SK-N-MC (cell line): ENCODE data around the gene AGPAT3.

ENCODE experiments used
- DNase-seq: peaks from one replicate; pipeline ENCODE4 v3.0.0-alpha.2; 2011; ENCODE audit warnings: low read depth, low spot score
- H3K27ac ChIP-seq: fragments of 200-600 bp; sonication (generic); 2 replicates; pipeline ENCODE4 v1.5.1; 2016; ENCODE audit warnings: mixed run types
- H3K36me3 ChIP-seq: fragments of 200-600 bp; sonication (generic); 2 replicates; pipeline ENCODE4 v1.6.1; 2017; ENCODE audit warnings: antibody characterized with exemption, low read length, mixed read lengths; ENCODE audit not compliant: insufficient read depth
- H3K4me3 ChIP-seq: fragments of 200-600 bp; sonication (generic); 2 replicates; pipeline ENCODE4 v1.5.1; 2016
- H3K9ac ChIP-seq: fragments of 200-600 bp; sonication (generic); 2 replicates; pipeline ENCODE4 v1.8.0; 2017; ENCODE audit warnings: mixed run types, mixed read lengths; ENCODE audit not compliant: insufficient read length
- H3K9me3 ChIP-seq: fragments of 200-600 bp; sonication (generic); 2 replicates; pipeline ENCODE4 v1.6.1; 2017; ENCODE audit warnings: low read depth, mild to moderate bottlenecking, antibody characterized with exemption, low read length, moderate library complexity, mixed read lengths
- EZH2 ChIP-seq: fragments of 200-600 bp; sonication (generic); IDR thresholded peaks from one replicate; pipeline ENCODE4 v1.6.1; 2017; ENCODE audit warnings: antibody characterized with exemption
- FOXP2 ChIP-seq: optimal IDR thresholded peaks from 2 replicates; pipeline ENCODE3; 2011; ENCODE audit warnings: mild to moderate bottlenecking, moderate library complexity; ENCODE audit not compliant: insufficient read depth; ENCODE audit errors: extremely low read length, control extremely low read depth
- POLR2AphosphoS5 ChIP-seq: IDR thresholded peaks from 2 replicates; pipeline ENCODE4 v1.6.1; 2012; ENCODE audit warnings: mild to moderate bottlenecking, low read depth, low read length, borderline replicate concordance

Gene AGPAT3

DNA sequence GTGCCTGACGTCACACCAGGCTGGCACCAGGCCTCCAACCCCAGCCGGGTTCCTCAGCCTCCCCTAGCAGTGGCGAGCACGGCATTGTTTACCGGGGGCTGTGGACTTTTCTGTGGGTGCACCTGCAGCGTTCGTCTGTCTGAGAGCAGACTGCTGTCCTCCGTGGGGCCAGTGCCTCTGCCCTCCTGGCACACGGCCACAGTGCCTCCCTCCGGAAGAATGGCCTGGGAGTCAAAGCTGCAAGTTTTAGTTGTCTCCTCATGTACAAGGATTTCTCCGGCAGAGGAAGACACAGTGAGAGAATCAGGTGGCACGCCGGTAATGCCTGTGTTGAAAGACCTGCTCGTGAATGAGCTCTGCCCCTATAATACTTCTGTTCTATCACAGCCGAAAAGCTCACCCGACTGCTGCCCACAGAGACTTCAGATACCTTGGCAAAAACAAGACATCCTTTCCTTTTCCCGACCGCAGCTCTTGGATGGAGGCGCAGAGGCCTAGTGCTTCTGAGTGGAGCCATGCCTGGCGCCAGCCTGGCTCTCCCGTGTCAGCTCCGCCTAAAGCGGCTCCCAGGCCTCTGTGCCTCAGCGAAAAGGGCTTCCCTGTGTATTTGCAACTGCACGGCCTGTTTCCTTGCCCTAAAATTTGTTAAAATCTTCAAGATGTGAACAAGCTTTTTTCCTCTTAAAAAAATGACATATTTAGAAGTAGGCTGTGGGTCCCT is 71.4 kb downstream of the AGPAT3 start:
- no peak overlapping the region for H3K4me3 ChIP-seq
- DNase-seq, result no peak
- no peak overlapping the region for H3K9ac ChIP-seq
- H3K27ac ChIP-seq, result no peak overlapping the region
- H3K9me3 ChIP-seq, result no peaks in the 10 kb centered on the region
- no peaks in the 10 kb centered on the region for H3K36me3 ChIP-seq
- TF ChIP-seq POLR2AphosphoS5 (no peak), EZH2 (no peak), FOXP2 (no peak)

DNA sequence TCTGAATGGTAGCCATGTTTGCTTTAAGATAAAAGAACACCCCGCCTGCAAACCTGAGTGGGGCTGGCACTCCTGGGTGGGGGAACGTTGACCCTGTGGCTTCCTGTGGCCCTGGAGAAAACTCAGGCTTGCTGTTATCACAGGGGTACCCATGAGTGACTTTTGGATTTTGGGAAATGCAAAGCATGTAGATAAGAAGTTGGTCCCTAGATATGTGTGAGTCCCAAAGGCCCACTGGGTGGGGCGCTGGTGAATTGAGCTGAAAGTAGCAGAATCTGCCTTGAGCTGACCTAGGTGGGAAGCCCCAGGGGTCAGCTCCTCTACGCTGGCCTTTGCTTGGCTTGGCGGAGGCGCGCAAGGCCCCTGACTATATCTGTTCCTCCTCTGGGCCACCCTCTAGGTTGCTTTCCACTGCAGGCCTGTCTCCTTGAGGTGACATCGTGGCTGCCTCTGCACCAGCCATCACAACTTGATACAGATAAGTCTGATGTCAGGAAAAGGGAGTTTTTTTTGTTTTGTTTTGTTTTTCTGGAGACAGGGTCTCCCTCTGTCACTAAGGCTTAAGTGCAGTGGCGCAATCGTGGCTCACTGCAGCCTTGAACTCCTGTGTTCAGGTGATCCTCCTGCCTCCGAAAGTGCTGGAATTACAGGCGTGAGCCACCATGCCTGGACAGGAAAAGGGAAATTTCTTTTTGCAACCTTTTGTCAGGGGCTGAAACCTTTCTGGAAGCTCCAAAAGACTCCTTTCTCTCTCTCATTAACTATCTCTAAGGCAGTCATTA is 72.2 kb downstream of the AGPAT3 start:
- Histone ChIP-seq H3K27ac (no peak overlapping the region), H3K9me3 (no peaks in the 10 kb centered on the region), H3K4me3 (no peak overlapping the region), H3K36me3 (no peaks in the 10 kb centered on the region), H3K9ac (no peak overlapping the region)
- DNase-seq, result no peak
- TF ChIP-seq EZH2 (no peak), FOXP2 (no peak), POLR2AphosphoS5 (no peak)

DNA sequence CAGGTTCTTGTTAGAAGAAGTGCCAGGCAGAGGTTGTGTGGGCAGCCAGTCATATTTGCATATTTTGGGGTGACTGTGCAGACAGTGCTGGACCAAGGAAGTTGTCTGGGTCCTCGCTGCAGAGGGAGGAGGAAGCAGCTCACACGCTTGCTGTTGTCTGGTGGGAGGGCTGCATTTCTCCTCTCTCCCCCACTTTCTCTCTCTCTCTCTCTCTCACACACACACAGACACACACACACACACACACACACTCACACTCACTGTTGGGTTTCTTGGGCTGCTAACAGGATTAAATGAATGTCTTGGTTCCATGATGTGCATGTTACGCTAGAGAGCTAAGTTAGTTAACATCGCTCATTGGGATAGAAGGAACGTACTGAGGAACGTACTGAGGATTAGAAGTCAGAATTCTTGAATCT is 72.9 kb downstream of the AGPAT3 start:
- no peak for DNase-seq

DNA sequence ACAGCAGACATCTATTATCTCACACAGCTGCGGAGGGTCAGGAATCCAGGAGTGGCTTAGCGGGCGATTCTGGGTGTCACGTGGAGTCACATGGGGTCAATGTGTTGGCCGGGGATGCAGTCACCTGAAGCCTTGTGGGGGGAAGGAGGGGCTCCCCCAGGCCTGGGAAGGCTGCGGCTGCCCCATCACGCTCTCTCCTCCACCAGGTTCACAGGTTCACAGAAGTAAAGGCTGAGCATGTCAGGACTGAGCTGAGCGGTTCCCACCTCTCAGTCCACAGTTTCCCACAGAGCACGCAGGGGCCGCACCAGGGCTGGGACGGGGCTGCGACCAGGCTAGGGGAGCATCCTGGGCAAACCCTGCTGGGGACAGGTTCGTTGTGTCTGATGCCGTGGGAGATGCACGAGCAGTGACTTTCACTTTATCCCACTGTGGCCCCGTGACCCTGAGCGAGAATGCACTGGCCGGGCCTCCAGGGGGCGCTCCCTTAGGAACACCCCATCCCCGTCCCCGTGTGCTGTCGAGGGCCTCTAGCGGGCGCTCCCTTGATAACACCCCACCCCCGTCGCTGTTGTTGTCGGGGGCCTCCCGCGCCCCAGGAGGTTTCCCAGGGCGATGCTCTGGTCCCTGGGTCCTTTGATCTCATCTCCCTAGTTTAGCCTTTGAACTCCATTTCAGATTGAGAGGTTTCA is 73.9 kb downstream of the AGPAT3 start:
- Histone ChIP-seq H3K4me3 (no peak overlapping the region), H3K27ac (no peak overlapping the region), H3K9me3 (no peaks in the 10 kb centered on the region), H3K9ac (no peak overlapping the region), H3K36me3 (no peaks in the 10 kb centered on the region)
- TF ChIP-seq FOXP2 (no peak), EZH2 (no peak), POLR2AphosphoS5 (no peak)
- DNase-seq, result no peak

More for the DNA sequence above, 72.9 kb downstream of the AGPAT3 start:
- no peak overlapping the region for H3K27ac ChIP-seq
- H3K9me3 ChIP-seq, result no peaks in the 10 kb centered on the region
- H3K36me3 ChIP-seq, result no peaks in the 10 kb centered on the region
- no peak overlapping the region for H3K9ac ChIP-seq
- TF ChIP-seq POLR2AphosphoS5 (no peak), EZH2 (no peak), FOXP2 (no peak)
- H3K4me3 ChIP-seq, result no peak overlapping the region

DNA sequence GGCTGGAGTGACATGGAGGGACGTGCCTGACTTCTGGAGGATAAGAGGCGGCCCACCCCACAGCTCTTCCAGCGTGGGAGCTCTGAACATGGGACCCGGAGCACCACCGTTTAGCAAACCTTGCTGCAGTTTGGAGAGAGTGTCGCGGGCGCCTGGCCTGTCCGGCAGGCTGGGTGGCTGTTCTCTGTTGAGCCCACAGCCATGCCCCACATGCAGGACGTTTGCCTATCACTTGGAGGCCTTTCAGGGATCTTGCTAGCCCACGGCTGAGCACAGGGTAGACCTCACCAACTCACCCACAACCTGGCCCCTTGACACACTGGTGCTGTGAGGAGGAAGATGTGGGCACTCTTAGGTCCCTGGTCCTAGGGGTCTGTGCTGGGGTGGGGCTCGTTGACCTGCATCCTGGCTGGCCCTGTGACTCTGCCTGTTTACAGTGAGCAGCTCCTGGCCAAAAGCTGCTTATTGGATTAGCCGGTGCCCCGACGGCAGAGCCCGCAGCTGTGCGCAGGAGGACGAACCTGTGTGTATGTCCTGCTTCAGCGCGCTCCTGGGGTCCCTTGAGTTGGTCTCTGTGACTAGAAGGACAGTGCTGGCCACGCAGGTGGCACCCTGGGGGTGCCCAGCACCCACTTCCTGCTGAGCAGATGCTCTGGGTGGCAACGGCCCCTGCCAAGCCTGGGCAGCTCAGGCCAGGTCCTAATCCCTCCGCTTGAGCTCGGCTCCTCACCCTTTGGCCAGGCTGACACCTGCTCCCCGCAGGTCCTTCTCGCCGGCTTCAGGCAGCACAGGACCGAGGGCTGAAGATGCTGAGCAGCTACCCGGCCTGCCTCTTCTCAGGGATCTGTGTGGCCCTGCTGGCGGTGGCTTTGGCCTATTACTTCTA is 74.7 kb downstream of the AGPAT3 start:
- H3K36me3 ChIP-seq, result no peaks in the 10 kb centered on the region
- H3K27ac ChIP-seq, result no peak overlapping the region
- H3K9ac ChIP-seq, result no peak overlapping the region
- DNase-seq, result no peak
- H3K9me3 ChIP-seq, result no peaks in the 10 kb centered on the region
- TF ChIP-seq POLR2AphosphoS5, result no peak
- no peak for TF ChIP-seq FOXP2
- no peak for TF ChIP-seq EZH2
- no peak overlapping the region for H3K4me3 ChIP-seq

DNA sequence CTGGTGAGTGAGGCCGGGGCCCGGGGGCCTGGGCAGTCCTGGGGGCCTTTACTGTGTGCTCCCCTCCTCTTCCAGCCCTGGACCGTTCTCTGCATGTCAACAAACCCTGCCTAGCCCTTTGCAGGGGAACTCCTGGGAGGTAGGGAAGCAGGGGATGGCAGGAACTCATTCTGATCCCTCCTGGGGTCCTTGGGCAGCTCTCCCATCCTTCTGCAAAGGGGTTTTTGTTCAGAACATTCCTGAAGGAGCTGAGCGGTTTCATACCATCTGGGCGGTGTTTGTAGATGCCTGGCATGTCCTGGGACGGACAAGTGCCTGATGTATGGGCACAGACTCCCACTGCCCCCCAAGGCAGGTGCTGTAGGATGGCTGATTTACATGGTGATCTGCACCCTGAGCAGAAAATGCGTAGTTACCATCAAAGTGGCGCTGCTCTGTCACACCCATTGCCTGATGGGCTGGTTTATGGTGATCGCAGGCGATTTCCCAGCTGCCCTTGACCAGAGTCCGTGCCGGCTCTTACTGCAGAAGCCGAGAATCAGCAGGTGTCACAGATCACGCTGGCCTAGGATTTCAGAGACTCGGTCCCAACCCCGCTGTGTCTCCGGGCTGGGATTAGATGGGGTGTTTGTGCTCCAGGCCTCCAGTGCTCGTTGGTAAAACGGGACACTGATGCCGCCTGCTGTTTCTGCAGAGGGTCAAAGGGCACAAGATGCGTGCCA is 75.5 kb downstream of the AGPAT3 start:
- no peak overlapping the region for H3K27ac ChIP-seq
- DNase-seq, result no peak
- no peak for TF ChIP-seq POLR2AphosphoS5
- TF ChIP-seq EZH2, result no peak

DNA sequence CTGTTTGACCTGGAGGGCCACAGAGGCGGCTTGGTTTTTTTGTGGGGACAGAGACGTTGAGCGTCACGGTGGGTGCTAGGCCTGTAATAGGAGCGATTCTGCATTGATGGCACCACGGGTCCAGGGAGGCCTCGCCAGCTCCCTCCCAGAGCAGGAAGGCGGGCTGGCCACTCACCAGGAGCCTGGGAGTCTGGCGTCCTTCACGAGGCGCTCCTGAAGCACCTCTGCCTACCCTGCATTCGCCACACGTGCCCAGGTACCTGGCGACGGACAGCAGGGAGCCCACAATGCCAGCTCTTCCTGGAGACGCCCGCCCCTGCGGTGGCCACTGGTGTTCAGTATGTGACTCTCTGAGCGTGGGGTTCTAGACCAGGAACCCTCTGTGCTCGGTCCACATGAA is 77.2 kb downstream of the AGPAT3 start:
- peaks cover 2% of the 10 kb centered on the region; the same call in 1 of the 2 replicates for H3K36me3 ChIP-seq
- TF ChIP-seq EZH2 (no peak), FOXP2 (no peak), POLR2AphosphoS5 (no peak)
- H3K4me3 ChIP-seq, result no peak overlapping the region
- H3K9ac ChIP-seq, result no peak overlapping the region
- H3K9me3 ChIP-seq, result no peaks in the 10 kb centered on the region
- H3K27ac ChIP-seq, result no peak overlapping the region
- DNase-seq, result no peak

More for the DNA sequence above, 75.5 kb downstream of the AGPAT3 start:
- Histone ChIP-seq H3K4me3 (no peak overlapping the region), H3K9ac (no peak overlapping the region), H3K36me3 (no peaks in the 10 kb centered on the region; the same call in 1 of the 2 replicates), H3K9me3 (no peaks in the 10 kb centered on the region)
